Fibroblast of the aortic adventitia (primary cell): ENCODE measurements around the gene RARG. TPM values are rescaled to one million over a fixed set of nuclear protein-coding genes. Genes with fewer than 3 reads are reported as not detected.
"Not testable (repeated sequence)": the region's sequence is repeated elsewhere in the genome, so short reads cannot be mapped to it uniquely, and the experiment has no call there.

Experiments used
- DNase-seq: peaks from one replicate; pipeline ENCODE4 v3.0.0-alpha.2; 2010; ENCODE audit warnings: low read depth
- H3K4me3 ChIP-seq: 2 replicates; pipeline ENCODE4 v1.5.1; 2011; ENCODE audit warnings: low read depth, mild to moderate bottlenecking, control low read depth, low read length, moderate library complexity
- CTCF ChIP-seq: IDR thresholded peaks from 2 replicates; pipeline ENCODE4 v1.5.1; 2011; ENCODE audit warnings: mild to moderate bottlenecking, low read length, control low read depth, inconsistent platforms; ENCODE audit not compliant: insufficient read depth
- total RNA-seq: library from RNA; depleted of rRNA; stranded (reverse); fragments of >200 nt; gene quantifications from 2 replicates; pipeline ENCODE4 v1.2.3, GENCODE V29; 2012; ENCODE audit warnings: low replicate concordance

RARG gene
- total RNA-seq, 1 donor, result 43.9 TPM

- no peak overlapping the region for H3K4me3 ChIP-seq
- no peak for TF ChIP-seq CTCF
- no peak for DNase-seq
These were observed 61.8 kb downstream of the RARG start for GRCh38 chr12:53170215-53170614.

DNA sequence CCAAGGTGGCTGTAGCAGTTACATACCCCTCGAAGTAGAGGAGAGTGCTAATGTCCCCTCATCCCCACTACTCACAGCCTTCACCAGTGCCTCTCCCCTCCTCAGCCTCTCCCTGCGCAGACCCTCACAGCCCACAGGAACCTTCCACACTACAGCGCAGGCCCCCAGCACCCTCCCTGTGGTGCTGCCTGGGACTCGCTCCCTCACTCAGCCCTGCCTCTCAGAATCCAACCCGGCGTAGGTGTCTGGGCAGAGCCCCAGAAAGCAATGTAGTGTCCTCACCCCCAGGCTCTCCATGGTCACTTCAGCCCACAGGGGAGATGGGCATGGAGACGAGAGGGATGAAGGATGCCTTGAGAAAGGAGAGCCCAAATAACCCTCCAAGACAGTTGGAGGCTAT lies 62.4 kb downstream of the RARG start:
- TF ChIP-seq CTCF, result no peak
- H3K4me3 ChIP-seq, result no peak overlapping the region
- no peak for DNase-seq

- no peak for TF ChIP-seq CTCF
- no peak overlapping the region for H3K4me3 ChIP-seq
- no peak for DNase-seq
These were observed 65.2 kb downstream of the RARG start for GRCh38 chr12:53166837-53167236.

- not testable (repeated sequence) for H3K4me3 ChIP-seq, DNase-seq
These were observed 69.0 kb downstream of the RARG start for GRCh38 chr12:53163008-53163407.

- no peak for DNase-seq
- no peak for TF ChIP-seq CTCF
- H3K4me3 ChIP-seq, result no peak overlapping the region
These were observed 70.7 kb downstream of the RARG start for GRCh38 chr12:53161119-53161911.

- no peak overlapping the region for H3K4me3 ChIP-seq
- no peak for DNase-seq
- TF ChIP-seq CTCF, result no peak
These were observed 71.3 kb downstream of the RARG start for GRCh38 chr12:53160673-53161072.

Other genes starting within 250 kb of the RARG start
- gene EIF4B, start 225.8 kb downstream of the RARG start, total RNA-seq, result 1,016 and 1,876 TPM in 2 replicates
- gene TNS2, start 182.1 kb downstream of the RARG start, total RNA-seq, result 60.5 and 77.4 TPM in 2 replicates
- 27.1 and 33.0 TPM in 2 replicates for gene SPRYD3, start 152.8 kb downstream of the RARG start, total RNA-seq
- 723 and 2,626 TPM in 2 replicates for gene IGFBP6, start 134.5 kb downstream of the RARG start, total RNA-seq
- gene SOAT2, start 128.7 kb downstream of the RARG start, total RNA-seq, result 0.09 TPM in 1 of 2 replicates, not detected in the other
- 12.6 and 16.3 TPM in 2 replicates for gene ZNF740, start 51.5 kb downstream of the RARG start, total RNA-seq
- 8.7 and 23.4 TPM in 2 replicates for gene CSAD, start 51.3 kb downstream of the RARG start, total RNA-seq
- 0.54 TPM in 1 of 2 replicates, not detected in the other for gene ITGB7, start 25.0 kb downstream of the RARG start, total RNA-seq
- gene ESPL1, start 36.1 kb upstream of the RARG start, total RNA-seq, result 1.5 and 13.5 TPM in 2 replicates
- 441 and 577 TPM in 2 replicates for gene PFDN5, start 63.3 kb upstream of the RARG start, total RNA-seq
- 34.8 and 39.5 TPM in 2 replicates for gene MYG1, start 67.5 kb upstream of the RARG start, total RNA-seq
- 16.4 and 46.4 TPM in 2 replicates for gene AAAS, start 89.4 kb upstream of the RARG start, total RNA-seq
- not detected in 2 replicates for gene SP7, start 104.1 kb upstream of the RARG start, total RNA-seq
- 28.0 and 63.3 TPM in 2 replicates for gene SP1, start 148.0 kb upstream of the RARG start, total RNA-seq
- gene AMHR2, start 191.6 kb upstream of the RARG start, total RNA-seq, result not detected in 2 replicates
- 59.5 and 60.0 TPM in 2 replicates for gene PRR13, start 209.5 kb upstream of the RARG start, total RNA-seq
- 165 and 233 TPM in 2 replicates for gene PCBP2, start 219.9 kb upstream of the RARG start, total RNA-seq